Bone marrow (tissue), 2 donors: ENCODE measurements around the gene MS4A15.
"Not testable (repeated sequence)": the region's sequence is repeated elsewhere in the genome, so short reads cannot be mapped to it uniquely, and the experiment has no call there.

Experiments
- DNase-seq, 2 donors: peaks; one replicate each; lab custom pipeline; 2025; lab: John Stamatoyannopoulos, UW

The MS4A15 gene

GRCh38 chr11:60756307-60757032, at the start of gene MS4A15:
TSS of gene MS4A15 (plus strand) at chr11:60756867. CDS start at chr11:60763734, 6,867 bp downstream.
- DNase-seq = no peak

GRCh38 chr11:60706931-60707330, 49.7 kb upstream of the MS4A15 start:
- DNase-seq = no peak

GRCh38 chr11:60710482-60710881, 46.2 kb upstream of the MS4A15 start:
- no peak for DNase-seq

- DNase-seq = no peak
Observed at GRCh38 chr11:60711276-60711675, 45.4 kb upstream of the MS4A15 start.

GRCh38 chr11:60713423-60713822, 43.2 kb upstream of the MS4A15 start:
- not testable (repeated sequence) for DNase-seq

- no peak for DNase-seq
Observed at GRCh38 chr11:60717956-60718355, 38.7 kb upstream of the MS4A15 start.

GRCh38 chr11:60718524-60719316, 37.9 kb upstream of the MS4A15 start:
- DNase-seq = no peak

GRCh38 chr11:60719391-60719790, 37.3 kb upstream of the MS4A15 start:
- DNase-seq = no peak

GRCh38 chr11:60720460-60720859, 36.2 kb upstream of the MS4A15 start:
- no peak for DNase-seq

- DNase-seq = no peak
Observed at GRCh38 chr11:60724420-60724819, 32.2 kb upstream of the MS4A15 start, which contains the start of gene MS4A18. TSS of gene MS4A18 (plus strand) at chr11:60724720.

- DNase-seq = no peak
Observed at GRCh38 chr11:60725592-60725991, 31.1 kb upstream of the MS4A15 start.

GRCh38 chr11:60731586-60731985, 25.1 kb upstream of the MS4A15 start:
- DNase-seq = no peak

- DNase-seq = no peak
Observed at GRCh38 chr11:60734279-60734678, 22.4 kb upstream of the MS4A15 start.

- no peak for DNase-seq
Observed at GRCh38 chr11:60739114-60739513, 17.6 kb upstream of the MS4A15 start.

- DNase-seq = no peak
Observed at GRCh38 chr11:60740573-60740972, 16.1 kb upstream of the MS4A15 start.

- no peak for DNase-seq
Observed at GRCh38 chr11:60741421-60741820, 15.2 kb upstream of the MS4A15 start.

- no peak for DNase-seq
Observed at GRCh38 chr11:60743058-60743457, 13.6 kb upstream of the MS4A15 start.

GRCh38 chr11:60744114-60744513, 12.6 kb upstream of the MS4A15 start:
- DNase-seq = no peak

GRCh38 chr11:60747359-60747873, 9.3 kb upstream of the MS4A15 start:
- no peak for DNase-seq

GRCh38 chr11:60748225-60748624, 8.4 kb upstream of the MS4A15 start:
- no peak for DNase-seq

GRCh38 chr11:60748821-60749220, 7.8 kb upstream of the MS4A15 start:
- no peak for DNase-seq

GRCh38 chr11:60750911-60751310, 5.8 kb upstream of the MS4A15 start:
- DNase-seq = no peak

GRCh38 chr11:60753309-60753708, 3.4 kb upstream of the MS4A15 start:
- no peak for DNase-seq
